HG03457 (cell line): ENCODE results near the gene HS3ST6.
"Not testable (repeated sequence)": the region's sequence is repeated elsewhere in the genome, so short reads cannot be mapped to it uniquely, and the experiment has no call there.

ENCODE experiments used
- ATAC-seq: cut with Tn5 transposase; IDR thresholded peaks from one replicate; pipeline ENCODE4 v1.9.1; 2021; ENCODE audit warnings: moderate number of reproducible peaks; ENCODE audit not compliant: unreplicated experiment

Gene HS3ST6

DNA sequence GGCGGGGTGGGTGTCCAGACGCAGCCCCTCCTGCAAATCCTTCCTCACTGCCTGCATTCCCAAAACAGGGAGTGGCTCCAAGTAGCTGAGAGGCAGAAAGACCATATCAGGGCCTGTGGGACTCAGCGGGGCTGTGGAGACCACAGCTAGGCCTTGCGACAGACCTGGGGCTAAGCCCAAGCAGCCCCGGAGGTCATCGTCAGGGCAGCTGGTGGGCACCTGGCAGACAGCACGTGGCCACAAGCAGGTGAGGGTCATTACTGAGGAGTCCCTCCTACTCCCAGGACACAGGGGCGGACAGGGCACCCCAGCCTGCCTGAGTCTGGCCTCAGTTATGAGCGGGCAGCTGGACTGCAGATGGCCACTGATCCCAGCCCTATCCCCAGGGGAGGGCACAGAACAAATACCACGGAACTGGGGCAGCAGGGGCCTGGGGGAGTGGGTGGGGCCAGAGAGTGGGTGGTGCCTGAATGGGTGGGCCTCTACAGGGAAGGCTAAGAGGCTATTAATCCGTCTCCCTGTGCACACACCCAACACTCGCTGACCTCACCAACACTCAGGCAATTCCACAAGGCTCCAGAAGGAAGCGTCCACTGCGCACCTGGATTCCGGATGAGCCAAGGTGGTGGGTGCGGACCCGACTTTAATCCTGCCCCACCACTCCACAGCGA lies 8.5 kb downstream of the HS3ST6 start:
- ATAC-seq: no peak

DNA sequence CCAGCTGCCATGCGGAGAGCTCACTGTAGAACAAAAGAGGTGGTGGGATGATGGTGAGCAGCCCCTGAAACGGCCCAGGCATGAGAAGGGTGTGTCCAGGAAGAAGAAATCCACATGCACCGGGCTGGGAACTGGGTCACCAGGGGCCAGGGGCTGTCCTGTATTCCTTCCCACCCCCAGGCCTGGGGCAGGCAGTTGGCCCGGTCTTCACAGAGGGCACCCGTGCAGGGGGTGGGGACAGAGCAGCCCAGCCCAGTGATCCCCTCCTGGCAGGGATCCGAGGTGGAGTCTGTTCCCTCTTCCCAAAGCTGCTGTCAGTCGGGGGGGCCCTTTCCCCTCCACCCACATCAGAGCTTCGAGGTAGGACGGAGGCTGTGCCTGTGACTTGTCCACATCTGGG lies 9.2 kb downstream of the HS3ST6 start:
- no peak for ATAC-seq

DNA sequence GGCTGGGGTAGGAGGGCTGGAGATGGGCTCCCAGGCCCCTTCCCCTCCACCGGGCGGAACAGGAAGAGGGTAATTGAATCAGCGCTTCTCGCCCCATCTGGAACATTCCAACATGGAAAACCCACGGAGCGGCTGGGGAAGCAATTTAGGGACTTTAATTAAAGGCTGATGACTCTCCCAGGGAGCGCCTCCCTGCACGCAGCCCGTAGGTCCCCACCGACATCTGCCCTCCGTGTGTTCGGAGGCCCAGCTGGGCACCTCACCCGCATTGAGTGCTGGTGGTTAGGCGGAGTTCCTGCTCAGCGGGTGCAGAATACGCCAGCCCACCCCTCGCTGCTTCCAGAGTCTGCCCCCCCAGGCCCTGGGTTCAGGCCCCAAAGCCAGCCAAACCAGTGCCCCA lies 10.0 kb downstream of the HS3ST6 start:
- ATAC-seq: no peak

DNA sequence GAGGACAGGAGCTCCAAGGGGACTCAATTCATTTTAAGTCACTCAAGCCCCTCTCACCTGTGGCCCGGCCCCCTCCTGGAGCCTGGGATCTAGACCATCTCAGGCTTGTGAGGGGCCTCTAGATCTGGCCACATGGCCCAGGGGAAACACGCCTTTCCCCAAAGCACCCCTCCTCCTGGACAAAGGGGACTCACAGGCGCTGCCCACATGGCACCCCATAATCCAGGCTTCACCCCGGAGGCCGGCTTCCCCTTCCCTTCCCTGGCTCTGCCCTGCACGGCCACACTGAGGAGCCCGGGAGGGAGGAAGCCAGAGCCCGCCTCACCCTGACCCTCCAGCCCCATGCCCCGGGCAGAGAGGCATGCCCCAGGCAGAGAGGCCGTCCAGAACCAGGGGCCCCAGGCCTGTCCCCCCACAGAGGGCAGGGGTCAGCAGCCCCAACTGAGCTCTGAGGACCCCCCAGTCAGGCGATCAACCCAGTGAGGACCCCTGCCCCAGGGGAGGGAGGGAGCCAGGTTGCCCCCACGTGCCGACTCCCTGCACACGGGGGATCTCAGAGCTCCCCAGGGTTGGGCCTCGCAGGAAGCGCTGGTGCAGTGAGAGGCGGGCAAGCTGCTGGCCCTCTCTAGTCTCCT lies 10.9 kb downstream of the HS3ST6 start:
- ATAC-seq: no peak

DNA sequence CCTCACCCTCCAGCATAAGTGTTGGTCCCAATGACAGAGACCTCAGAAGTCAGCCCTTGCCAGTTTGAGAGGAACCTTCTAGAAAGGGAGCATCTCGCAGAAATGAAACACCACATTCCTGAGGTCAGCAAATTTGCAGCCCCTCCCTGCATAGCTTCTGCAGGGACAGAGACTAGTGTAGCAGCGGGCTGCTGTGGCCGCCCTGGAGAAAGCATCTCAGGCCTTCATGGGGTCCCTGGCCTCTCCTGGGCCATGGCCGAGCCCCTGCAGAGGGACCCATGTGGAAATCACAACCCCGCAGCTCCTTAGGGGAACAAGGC lies 11.4 kb downstream of the HS3ST6 start:
- ATAC-seq: no peak

DNA sequence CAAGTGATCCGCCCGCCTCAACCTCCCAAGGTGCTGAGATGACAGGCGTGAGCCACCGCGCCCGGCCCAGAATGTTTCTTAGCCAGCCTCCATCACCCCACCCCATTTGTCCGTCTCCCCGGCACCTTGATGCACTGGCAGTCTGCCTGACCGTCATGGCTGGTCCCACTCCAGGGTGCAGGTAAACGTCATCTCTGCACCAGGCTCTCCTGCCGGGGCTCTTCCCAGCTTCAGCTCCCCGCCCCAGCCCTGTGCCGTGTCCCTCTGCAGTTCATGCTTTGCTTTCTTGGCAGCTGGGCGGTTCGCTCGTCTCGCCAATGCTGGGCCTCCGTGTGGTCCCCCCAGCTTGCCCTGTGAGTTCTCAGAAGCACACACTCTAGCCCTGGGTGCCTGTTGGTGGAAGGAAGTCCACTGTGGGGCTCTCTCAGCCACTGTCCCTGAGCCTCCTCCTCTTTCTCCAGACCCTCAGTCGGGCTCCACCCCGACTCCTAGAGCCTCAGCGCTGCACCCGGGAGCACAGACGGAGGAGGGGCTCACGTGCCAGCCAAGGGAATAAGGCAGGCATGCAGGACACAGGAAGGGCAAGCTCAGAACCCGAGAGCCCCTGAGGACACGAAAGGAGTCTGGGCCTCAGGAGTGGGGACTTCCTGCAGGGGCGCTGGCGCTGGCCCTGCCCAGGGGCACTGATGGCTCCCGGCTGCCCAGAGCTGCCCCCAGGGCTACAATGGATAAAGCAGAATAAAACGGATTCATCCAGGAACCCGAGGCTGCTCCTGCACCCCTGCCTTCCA lies 12.0 kb downstream of the HS3ST6 start:
- no peak for ATAC-seq

DNA sequence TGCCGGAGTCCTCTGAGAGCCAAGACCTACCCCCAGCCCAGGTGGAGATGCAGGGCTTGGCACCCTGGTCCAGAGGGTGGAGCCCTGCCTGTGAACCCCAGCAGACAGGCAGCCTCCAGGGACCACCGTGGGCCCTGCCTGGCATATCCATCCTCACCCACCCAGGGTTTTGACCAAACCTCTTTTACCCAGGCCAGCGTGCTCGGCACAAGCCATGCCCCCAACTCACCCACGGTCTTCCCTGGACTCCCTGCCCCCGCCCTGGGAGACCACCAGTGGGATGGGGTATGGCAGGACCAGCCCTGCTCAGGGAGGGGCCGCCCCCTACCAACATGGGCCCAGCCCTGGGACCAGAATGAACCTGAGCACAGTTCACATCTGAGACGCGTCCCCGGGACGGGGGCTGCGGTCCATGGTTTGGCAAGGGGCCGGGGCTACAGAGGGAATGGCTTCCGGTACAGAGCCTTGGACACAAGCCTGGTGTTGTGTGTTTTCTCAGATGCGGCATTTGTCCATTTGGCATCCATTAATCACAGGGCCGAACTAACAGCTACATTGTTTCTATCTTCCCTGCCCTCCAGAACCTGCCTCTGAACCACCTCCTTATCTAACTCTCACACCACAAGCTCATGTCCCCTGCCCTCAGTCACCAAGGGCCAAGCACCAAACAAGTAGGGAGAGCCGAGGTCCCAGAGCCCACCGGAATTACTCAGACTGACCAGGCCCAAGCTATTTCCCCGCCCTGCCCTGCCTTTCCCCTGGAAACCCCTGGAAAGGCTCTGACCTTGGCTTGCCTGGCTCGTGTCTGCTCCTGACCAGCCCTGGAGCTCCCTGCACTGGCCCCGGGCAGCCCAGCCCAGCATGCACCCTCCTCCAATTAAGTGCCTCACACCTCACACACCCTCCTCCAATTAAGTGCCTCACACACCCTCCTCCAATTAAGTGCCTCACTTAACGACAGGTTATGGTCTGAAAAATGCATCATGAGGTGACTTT lies 14.1 kb downstream of the HS3ST6 start:
- ATAC-seq: no peak

DNA sequence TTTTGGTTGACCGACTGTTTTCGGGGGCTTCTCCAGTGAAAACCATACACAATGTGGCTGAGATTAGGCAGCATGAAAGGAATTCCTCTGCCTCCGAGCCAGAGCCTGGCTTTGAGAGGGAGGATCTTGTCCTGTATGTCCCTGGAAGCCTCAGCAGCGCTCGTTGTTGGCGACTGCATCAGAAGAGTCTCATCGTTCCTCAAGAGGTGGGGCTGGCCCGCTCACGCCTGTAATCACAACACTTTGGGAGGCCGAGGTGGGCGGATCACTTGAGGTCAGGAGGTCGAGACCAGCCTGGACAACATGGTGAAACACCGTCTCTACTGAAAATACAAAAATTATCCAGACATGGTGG lies 15.0 kb downstream of the HS3ST6 start:
- no peak for ATAC-seq

DNA sequence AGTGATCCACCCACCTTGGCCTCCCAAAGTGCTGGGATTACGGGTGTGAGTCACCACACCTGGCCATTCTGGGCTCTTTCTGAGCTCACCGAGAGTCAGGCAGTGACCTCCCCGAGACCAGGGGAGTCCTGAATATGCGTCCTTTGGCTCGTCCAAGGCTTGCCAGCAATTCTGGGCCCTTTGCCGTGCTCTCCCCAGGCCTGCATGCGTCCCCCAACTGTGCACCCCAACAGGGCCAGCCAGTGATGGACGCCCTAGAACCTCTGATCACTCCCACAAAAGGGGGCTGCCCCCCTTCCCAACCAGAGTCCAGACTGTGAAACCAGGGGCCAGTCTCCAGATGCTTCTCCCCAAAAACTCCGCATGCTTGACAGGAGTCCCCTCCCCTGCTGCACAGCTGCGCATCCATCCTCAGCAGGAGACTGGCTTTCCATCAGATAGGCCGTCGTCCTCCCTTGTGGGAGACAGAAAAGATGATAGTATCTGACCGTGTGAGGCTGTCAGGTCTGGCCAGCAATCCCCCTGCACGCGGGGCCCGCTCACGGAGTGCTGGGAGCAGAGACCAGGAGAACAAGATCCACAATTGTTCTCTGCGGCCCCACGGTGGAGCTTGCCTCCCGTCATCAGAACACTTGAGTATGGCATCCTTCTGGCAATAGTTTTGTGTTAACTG lies 15.5 kb downstream of the HS3ST6 start:
- no peak for ATAC-seq

DNA sequence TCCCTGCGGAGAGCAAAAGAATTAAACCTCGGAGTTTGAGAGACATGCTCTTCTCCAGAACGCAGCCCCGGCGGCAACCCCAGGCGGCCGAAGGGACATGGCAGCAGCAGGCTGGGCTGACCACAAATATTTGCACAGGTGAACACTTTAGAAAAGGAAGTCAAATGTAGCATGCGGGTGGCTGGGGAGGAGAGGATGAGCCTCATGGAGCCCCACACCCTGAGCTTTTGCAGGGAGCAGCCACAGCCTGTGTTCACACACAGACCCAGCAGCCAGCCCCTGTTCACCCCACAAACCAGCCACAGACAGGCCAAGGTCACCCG lies 17.8 kb downstream of the HS3ST6 start:
- ATAC-seq: no peak

DNA sequence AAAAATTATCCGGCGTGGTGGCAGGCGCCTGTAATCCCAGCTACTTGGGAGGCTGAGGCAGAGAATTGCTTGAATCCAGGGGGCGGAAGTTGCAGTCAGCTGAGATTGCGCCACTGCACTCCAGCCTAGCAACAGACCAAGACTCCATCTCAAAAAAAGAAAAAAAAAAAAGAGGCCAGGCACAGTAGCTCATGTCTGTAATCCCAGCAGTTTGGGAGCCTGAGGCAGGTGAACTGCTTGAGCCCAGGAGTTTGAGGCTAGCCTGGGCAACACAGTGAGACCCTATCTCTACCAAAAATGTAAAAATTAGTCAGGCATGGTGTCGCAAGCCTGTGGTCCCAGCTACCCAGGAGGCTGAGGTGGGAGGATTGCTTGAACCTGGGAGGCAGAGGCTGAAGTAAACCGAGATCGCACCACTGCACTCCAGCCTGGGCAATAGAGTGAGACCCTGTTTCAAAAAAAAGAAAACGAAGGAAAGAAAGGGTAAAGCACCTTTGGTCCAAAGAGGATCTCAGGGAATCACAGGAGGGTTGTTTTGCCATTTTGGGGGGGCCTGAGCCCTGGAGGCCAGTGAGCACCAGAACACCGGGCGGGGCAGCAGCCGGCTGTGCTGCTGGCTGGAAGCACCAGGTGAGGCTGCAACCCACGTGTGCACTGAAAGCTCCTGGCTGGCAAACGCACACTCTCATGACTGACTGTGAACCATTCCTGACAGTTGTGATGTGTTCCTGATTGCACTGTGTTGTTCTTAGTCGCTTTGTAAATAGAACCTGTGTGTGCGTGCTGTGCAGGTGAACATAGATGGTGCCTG lies 18.4 kb downstream of the HS3ST6 start:
- ATAC-seq: no peak

DNA sequence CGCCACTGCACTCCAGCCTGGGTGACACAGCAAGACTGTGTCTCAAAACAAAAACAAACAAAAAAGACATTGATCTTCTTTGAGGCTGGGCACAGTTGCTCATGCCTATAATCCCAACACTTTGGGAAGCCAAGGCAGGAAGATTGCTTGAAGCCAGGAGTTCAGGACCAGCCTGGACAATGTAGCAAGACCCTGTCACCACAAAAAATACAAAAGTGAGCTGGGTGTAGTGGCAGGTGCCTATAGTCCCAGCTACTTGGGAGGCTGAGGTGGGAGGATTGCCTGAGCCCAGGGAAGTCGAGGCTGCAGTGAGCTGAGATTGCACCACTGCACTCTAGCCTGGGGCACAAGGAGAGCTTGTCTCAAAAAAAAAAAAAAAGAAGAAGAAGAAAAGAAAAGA lies 20.5 kb downstream of the HS3ST6 start:
- not testable (repeated sequence) for ATAC-seq

DNA sequence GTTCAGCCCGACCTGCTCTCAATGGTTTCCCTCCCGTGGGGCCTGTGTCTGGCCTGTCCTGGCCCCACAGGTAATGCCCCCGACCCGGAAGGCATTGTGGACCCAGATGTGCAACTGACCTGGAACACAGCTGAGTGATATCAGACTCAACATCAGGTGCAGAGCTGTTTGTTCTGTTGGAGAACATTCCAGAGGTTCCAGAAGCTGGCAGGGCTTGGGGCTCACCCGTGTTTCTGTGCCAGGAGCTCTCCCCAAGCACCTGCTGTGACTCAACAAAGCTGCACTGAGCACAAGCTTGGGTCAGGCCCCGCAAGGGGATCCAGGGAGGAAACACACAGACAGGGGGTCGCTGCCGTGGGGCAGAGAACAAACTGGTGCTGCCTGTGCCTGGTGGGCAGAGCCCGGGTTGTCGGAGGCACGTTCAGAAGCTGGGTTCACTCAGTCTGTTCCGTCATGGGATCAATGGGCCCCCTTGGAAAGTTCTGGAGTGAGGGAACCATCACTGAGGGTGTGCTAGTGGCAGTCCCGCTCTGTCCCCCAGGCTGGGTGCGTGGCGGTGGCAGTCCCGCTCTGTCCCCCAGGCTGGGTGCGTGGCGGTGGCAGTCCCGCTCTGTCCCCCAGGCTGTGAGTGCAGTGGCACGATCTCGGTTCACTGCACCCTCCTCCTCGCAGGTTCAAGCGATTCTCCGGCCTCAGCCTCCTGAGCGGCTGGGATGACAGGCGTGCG lies 22.1 kb downstream of the HS3ST6 start:
- ATAC-seq: no peak

DNA sequence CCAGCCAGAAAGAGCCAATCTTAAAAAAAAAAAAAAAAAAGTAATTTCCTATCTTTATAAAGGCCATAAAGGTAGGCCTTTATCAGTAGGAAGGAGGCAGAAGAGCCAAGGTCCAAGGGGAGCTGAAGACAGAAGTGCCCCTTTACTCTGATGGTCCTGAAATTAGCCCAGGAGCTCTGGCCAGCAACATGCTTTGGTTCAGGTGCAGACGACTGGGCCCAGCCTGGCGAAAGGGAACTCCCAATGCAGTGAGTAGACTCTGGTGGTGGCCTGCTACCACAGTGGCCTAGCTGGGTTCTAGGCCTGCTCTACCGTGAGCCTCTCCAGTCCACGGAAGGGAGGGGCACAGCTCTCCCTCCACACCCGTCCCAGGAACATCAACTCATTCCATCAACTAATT lies 23.1 kb downstream of the HS3ST6 start:
- ATAC-seq: no peak

DNA sequence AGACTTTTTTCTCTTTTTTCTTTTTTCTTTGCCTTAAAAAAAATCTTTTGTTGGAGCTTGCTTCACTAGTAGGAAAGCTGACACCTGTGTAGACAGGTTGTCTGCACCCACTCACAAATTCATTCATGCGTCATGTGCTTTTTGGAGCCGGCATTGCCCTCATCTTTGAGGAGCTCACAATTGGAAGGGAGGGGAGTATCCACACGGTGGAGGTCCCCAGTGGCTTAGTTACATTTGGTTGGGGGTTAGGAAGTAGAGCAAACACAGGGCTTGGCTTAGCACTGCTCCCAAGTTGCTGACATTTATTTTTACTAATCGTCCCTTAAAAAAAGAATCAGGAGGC lies 27.5 kb downstream of the HS3ST6 start:
- no peak for ATAC-seq

DNA sequence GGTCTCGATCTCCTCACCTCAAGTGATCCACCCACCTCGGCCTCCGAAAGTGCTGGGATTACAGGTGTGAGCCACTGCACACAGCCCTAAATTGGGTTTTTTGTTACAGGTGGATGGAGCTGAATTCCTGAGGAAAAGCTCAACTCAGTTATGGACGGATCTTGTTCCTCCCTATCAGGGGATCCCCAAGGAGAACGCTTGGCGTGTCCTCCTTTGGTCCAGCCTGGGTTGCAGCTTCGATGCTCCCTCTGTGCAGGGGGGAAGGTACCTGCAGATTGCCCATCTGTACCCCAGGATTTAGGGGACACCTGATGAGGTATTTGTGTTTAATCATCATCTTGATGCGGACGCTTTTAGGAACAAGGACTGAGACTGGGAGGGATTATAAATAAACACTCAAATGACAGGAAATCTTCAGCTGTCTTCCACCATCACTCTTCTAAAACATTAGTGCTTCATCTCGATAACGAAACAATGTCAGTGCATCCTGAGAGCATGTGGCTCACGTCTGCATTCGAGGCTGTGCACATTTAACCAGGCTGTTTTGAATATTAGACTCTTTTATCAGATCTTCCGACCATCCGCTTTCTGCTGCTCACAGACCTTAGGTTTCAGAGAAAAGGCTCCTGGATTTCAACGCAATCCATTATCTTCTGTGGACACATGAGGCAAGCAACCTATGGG lies 28.0 kb downstream of the HS3ST6 start:
- no peak for ATAC-seq

DNA sequence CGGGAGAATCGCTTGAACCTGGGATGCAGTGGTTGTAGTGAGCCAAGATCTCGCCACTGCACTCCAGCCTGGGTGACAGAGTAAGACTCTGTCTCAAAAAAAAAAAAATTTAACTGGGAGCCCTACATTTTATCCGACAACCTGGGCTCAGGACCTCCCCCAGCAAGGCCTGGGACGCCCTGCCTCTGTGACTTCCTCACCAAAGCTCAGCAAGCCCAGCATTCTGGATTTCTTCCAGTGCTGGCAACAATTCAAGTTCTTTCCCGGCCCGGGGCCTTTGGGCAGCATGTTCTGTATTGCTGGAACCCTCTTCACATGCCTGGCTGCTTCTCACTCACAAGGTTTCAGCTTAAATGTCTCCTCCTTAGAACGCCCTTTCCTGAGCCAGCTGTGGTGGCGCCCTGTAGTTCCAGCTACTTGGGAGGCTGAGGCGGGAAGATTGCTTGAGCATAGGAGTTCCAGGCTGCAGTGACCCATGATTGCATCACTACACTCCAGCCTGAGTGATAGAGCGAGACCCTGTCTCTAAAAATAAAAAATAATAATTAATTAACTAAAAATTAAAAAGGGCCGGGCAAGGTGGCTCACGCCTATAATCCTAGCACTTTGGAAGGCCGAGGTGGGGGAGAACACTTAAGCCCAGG lies 30.4 kb downstream of the HS3ST6 start:
- no peak for ATAC-seq

DNA sequence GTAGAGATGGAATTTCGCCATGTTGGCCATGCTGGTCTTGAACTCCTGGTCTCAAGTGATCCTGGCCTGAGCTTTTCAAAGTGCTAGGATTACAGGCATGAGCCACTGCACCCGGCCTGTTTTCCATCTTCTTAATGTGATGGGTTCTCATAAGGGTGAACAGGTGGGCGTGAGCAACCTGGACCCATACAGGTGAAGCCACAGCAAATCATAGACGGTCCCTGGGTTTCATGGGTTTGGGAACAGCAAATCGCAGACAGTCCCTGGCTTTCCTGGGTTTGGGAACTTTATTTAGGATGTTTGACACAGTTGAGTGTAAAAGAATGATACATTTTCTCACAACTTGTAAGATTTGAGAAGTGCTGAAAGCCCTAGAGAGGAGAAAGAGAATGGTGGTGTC lies 33.3 kb downstream of the HS3ST6 start:
- ATAC-seq: no peak
